Lung (tissue), 12 donors: Measurements from ENCODE around the gene DOCK1. TPM values are rescaled to one million over a fixed set of nuclear protein-coding genes. Genes with fewer than 3 reads are reported as not detected.

Experiments
- ATAC-seq: fragments of 200-7000 bp; cut with Tn5 transposase; one replicate; pipeline ENCODE4 v1.9.1; 2020; ENCODE audit warnings: moderate number of reproducible peaks; ENCODE audit not compliant: insufficient read depth, low FRiP score
- DNase-seq, 3 donors: peaks; one replicate each; pipeline ENCODE4 v3.0.0-alpha.2; 2013 to 2017
- H3K27ac ChIP-seq, 2 donors: one replicate each; pipeline ENCODE4 v1.5.1; 2013; ENCODE audit warnings: mild to moderate bottlenecking in 2 of 2, moderate library complexity in 2 of 2, control low read depth in 1 of 2, inconsistent platforms in 1 of 2, low read depth in 1 of 2, low read length in 1 of 2
- H3K27me3 ChIP-seq, 3 donors: one replicate each; pipeline ENCODE4 v1.5.1; 2013; ENCODE audit warnings: low read length in 2 of 3; ENCODE audit not compliant: control insufficient read depth in 3 of 3, insufficient read depth in 3 of 3
- H3K36me3 ChIP-seq, 4 donors: one replicate each; pipeline ENCODE4 v1.5.1; 2013; ENCODE audit warnings: low read length in 4 of 4, mild to moderate bottlenecking in 1 of 4, moderate library complexity in 1 of 4; ENCODE audit not compliant: control insufficient read depth in 4 of 4, insufficient read depth in 4 of 4
- H3K4me1 ChIP-seq, 5 donors: one replicate each; pipeline ENCODE4 v1.5.1; 2013; ENCODE audit warnings: low read length in 5 of 5, mild to moderate bottlenecking in 2 of 5, moderate library complexity in 1 of 5; ENCODE audit not compliant: control insufficient read depth in 5 of 5, insufficient read depth in 5 of 5
- H3K4me3 ChIP-seq: one replicate; pipeline ENCODE4 v1.5.1; 2013; ENCODE audit warnings: mild to moderate bottlenecking, control low read depth, moderate library complexity
- H3K9ac ChIP-seq, 2 donors: one replicate each; pipeline ENCODE4 v1.5.1; 2013; ENCODE audit warnings: low read length in 2 of 2, control low read depth in 1 of 2; ENCODE audit not compliant: insufficient read depth in 1 of 2
- H3K9me3 ChIP-seq, 4 donors: one replicate each; pipeline ENCODE4 v1.5.1; 2013; ENCODE audit warnings: low read length in 3 of 4, mild to moderate bottlenecking in 1 of 4, moderate library complexity in 1 of 4; ENCODE audit not compliant: control insufficient read depth in 4 of 4, insufficient read depth in 3 of 4
- WGBS, 2 donors: extraction: QIAGEN DNeasy Blood & Tissue Kit; methylation state at CpG; one replicate each; pipeline ENCODE4 v1.1.7; 2013; 5-methylcytosine and 5-hydroxymethylcytosine counted together
- polyA plus RNA-seq, 2 donors: library from polyadenylated mRNA; stranded (reverse); fragments of 200-250 nt; gene quantifications; one replicate each; pipeline ENCODE4 v1.2.1, GENCODE V29; 2013
- total RNA-seq, 2 donors: library from RNA; depleted of rRNA in 1 of 2; stranded (reverse); fragments of >200 nt in 1 of 2; gene quantifications; one replicate each; pipeline ENCODE4 v1.2.1, GENCODE V29; 2014 to 2021
- TF ChIP-seq, protein P1 (sequence below): IDR thresholded peaks from 2 replicates; pipeline ENCODE4 v1.5.1; 2012; ENCODE audit warnings: mild to moderate bottlenecking; ENCODE audit errors: control extremely low read depth, extremely low read depth
- donor health status: control.
- donor health status: control.
- donor health status: Bipolar disorder and iron deficiency.
- donor health status: healthy.
- donor health status: DM: yes; HTN: yes; CAD: no.

DOCK1 gene
- total and polyA plus RNA-seq, 4 donors: 11.2 to 102 (median 30.5) TPM

DNA sequence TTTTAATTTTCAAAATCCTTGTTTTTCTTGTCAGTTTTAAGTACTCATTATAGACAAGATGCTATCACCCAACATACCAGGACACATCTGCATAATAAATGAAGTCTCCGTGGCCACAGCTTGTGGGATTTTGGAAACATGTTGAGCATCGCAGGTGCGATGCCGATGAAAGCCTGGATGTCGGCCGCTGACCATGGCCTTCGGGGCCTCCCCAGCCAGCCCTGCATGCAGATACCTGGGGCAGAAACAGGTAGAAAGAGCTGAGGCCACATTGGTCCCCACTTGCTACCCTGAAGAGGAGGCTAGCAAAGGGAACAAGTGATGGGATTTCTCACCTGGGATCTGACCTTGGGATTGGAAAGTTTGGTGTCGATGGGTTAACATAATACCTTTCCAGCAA lies 123.8 kb downstream of the DOCK1 start:
- ATAC-seq: no peak
- H3K4me1 ChIP-seq: no peaks in the 10 kb centered on the region
- H3K4me3 ChIP-seq: no peak overlapping the region
- TF ChIP-seq, protein P1, sequence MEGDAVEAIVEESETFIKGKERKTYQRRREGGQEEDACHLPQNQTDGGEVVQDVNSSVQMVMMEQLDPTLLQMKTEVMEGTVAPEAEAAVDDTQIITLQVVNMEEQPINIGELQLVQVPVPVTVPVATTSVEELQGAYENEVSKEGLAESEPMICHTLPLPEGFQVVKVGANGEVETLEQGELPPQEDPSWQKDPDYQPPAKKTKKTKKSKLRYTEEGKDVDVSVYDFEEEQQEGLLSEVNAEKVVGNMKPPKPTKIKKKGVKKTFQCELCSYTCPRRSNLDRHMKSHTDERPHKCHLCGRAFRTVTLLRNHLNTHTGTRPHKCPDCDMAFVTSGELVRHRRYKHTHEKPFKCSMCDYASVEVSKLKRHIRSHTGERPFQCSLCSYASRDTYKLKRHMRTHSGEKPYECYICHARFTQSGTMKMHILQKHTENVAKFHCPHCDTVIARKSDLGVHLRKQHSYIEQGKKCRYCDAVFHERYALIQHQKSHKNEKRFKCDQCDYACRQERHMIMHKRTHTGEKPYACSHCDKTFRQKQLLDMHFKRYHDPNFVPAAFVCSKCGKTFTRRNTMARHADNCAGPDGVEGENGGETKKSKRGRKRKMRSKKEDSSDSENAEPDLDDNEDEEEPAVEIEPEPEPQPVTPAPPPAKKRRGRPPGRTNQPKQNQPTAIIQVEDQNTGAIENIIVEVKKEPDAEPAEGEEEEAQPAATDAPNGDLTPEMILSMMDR: no peak
- H3K36me3 ChIP-seq: peaks cover 15 to 58% (median 39%) of the 10 kb centered on the region in 4 donors
- no peaks in the 10 kb centered on the region for H3K27me3 ChIP-seq
- H3K9ac ChIP-seq: no peak overlapping the region
- DNase-seq: no peak
- H3K9me3 ChIP-seq: no peaks in the 10 kb centered on the region
- WGBS, 2 donors: 97% methylated on average over 8 of the region's 8 CpGs
- H3K27ac ChIP-seq: no peak overlapping the region

DNA sequence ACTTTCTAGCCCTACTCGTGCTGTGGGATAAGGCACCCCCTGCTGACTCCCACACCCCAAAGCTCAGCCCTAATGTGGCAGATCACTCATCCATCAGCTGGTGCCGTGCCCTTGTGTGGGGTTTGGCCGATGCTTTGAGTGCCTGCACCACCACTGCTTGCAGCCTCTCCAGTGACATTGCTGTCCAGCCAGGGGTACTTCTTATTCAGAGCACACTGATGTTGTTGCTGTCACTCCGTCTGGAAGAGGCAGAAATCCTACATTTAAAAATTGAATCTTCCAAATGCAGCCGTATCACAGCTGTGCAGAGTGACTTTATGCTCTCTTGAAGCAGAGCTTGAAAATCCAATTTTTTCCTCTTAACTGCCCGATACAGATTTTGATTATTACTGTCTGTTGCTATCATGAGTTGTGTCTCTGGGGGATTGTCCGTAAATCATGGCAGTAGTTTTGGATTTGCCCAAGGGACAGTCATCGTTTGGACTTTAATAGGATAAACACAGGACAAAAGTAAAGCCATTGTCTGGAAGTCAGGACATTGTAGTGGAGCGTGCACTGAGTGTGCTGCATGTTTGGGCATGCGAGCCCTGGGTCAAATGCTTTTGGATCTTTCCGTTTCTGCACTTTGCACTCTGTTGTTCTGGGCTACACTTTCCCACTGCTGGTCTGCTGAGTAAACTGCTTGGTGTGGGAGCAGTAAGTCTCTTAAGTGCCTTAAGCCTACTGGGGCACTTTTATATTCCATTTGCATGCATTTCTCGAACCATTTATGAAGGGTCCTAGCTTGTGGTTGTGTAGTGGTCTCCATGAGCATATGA lies 128.2 kb downstream of the DOCK1 start:
- H3K9me3 ChIP-seq: no peaks in the 10 kb centered on the region
- DNase-seq (no peak), ATAC-seq (no peak)
- H3K27me3 ChIP-seq: no peaks in the 10 kb centered on the region
- no peak overlapping the region for H3K4me3 ChIP-seq
- no peaks in the 10 kb centered on the region for H3K4me1 ChIP-seq
- 90 to 95% methylated on average over 12 of the region's 12 CpGs for WGBS, 2 donors
- TF ChIP-seq, protein P1: no peak
- H3K36me3 ChIP-seq: peaks cover 9 to 58% (median 35%) of the 10 kb centered on the region in 4 donors
- no peak overlapping the region for H3K9ac ChIP-seq
- H3K27ac ChIP-seq: no peak overlapping the region

DNA sequence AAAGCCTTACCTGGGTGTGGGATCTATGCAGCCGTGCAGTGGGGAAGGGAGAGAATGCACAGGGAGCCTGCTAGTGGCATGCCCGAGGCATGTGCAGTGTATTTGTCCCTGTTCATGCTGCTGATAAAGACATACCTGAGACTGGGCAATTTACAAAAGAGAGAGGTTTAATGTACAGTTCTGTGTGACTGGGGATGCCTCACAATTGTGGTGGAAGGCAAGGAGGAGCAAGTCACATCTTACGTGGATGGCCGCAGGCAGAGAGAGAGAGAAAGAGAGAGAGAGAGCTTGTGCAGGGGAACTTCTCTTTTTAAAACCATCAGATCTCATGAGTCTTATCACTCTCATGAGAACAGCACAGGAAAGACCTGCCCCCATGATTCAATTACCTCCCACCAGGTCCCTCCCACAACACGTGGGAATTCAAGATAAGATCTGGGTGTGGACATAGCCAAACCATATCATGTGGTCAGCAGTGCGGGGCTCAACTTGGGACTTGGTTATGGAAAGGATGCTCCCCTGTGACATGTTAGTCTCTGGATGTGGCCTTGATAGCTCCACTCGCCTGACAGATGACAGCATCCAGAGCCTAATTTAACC lies 128.9 kb downstream of the DOCK1 start:
- TF ChIP-seq, protein P1: no peak
- 80 to 83% methylated on average over 7 of the region's 7 CpGs for WGBS, 2 donors
- no peak overlapping the region for H3K4me3 ChIP-seq
- H3K27ac ChIP-seq: no peak overlapping the region
- H3K9me3 ChIP-seq: no peaks in the 10 kb centered on the region
- peaks cover 13 to 52% (median 35%) of the 10 kb centered on the region in 4 donors for H3K36me3 ChIP-seq
- DNase-seq (no peak), ATAC-seq (no peak)
- no peak overlapping the region for H3K9ac ChIP-seq
- no peaks in the 10 kb centered on the region for H3K27me3 ChIP-seq
- no peaks in the 10 kb centered on the region for H3K4me1 ChIP-seq
